OCI-LY3 (cell line): ENCODE results near the gene OLIG2.

Source experiments
- EZH2phosphoT487 ChIP-seq: fragments of 200-600 bp; shearing (Covaris generic); IDR thresholded peaks from 2 replicates; pipeline ENCODE4 v1.6.1; 2018; ENCODE audit warnings: antibody characterized with exemption, mixed run types, low read depth
- TF ChIP-seq, protein P1 (sequence below): fragments of 200-600, 300-600 bp; sonication (generic); IDR thresholded peaks from 2 replicates; pipeline ENCODE4 v1.5.1; 2014; ENCODE audit warnings: antibody characterized with exemption, low read length, low read depth

DNA sequence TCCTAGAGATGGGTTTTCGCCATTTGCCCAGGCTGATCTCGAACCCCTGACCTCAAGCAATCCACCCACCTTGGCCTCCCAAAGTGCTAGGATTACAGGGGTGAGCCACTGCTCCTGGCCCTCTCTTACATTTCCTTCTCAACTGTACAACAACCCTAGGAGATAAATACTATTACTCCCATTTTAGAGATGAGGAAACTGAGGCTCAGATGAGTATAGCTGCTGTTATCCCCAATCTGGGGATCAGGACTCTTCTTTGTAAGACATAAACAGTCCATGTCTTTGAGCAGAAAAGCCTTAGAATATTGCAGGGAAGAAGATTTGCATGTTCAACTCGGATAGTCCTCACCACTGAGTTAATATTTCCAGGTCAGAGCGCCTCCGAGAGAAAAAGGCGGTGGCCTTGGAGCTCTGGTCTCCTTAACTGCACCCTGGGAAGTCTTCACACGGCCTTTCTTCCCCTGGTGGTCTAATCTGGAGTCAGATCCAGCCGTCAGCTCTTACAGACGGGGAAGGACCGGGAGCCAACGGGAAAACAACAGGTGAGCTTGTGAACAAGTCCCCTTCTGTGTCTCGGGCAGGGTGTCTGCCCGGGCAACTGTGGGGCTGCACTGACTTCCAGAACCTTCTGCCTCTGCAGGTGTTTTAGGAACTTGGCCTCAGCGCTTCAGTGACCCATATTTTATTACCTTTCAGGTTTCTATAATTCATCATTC is 38.3 kb downstream of the OLIG2 start:
- TF ChIP-seq, protein P1, sequence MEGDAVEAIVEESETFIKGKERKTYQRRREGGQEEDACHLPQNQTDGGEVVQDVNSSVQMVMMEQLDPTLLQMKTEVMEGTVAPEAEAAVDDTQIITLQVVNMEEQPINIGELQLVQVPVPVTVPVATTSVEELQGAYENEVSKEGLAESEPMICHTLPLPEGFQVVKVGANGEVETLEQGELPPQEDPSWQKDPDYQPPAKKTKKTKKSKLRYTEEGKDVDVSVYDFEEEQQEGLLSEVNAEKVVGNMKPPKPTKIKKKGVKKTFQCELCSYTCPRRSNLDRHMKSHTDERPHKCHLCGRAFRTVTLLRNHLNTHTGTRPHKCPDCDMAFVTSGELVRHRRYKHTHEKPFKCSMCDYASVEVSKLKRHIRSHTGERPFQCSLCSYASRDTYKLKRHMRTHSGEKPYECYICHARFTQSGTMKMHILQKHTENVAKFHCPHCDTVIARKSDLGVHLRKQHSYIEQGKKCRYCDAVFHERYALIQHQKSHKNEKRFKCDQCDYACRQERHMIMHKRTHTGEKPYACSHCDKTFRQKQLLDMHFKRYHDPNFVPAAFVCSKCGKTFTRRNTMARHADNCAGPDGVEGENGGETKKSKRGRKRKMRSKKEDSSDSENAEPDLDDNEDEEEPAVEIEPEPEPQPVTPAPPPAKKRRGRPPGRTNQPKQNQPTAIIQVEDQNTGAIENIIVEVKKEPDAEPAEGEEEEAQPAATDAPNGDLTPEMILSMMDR, result no peak
- no peak for TF ChIP-seq EZH2phosphoT487
